Endothelial cell of umbilical vein (primary cell): Measurements from ENCODE around the gene CBFA2T3. TPM values are rescaled to one million over a fixed set of nuclear protein-coding genes. Genes with fewer than 3 reads are reported as not detected.

Experiments
- BruUV-seq: library from RNA; stranded (reverse); fragments of 400-500 nt; replicated peaks from 2 replicates; lab custom pipeline; 2021; lab: Mats Ljungman, UMichigan
- CTCF ChIA-PET: fragments of 300-600, 350-600 bp; sonication (Branson Sonifier 250); formaldehyde crosslinking; loops from one replicate; lab custom pipeline; 2021; ENCODE audit warnings: antibody characterized with exemption, inconsistent platforms; lab: Charles Lee
- POLR2A ChIA-PET: fragments of 300-600, 350-600 bp; sonication (Branson Sonifier 250); formaldehyde crosslinking; loops from one replicate; lab custom pipeline; 2021; ENCODE audit warnings: antibody characterized with exemption, inconsistent platforms; lab: Charles Lee
- DNase-seq: peaks from one replicate; pipeline ENCODE4 v3.0.0-alpha.2; 2011; ENCODE audit warnings: low read depth, low spot score
- FAIRE-seq: peaks from 2 replicates; lab custom pipeline; 2011; peaks lifted over from hg19 to GRCh38; lab: Jason Lieb, UNC
- H2AFZ ChIP-seq: 2 replicates; pipeline ENCODE4 v1.6.0; 2012; ENCODE audit warnings: low read depth, low read length, control low read depth, inconsistent platforms
- H3K27ac ChIP-seq: 2 replicates; pipeline ENCODE4 v1.5.1; 2011; ENCODE audit warnings: low read depth, mild to moderate bottlenecking, control low read depth, low read length, moderate library complexity; ENCODE audit not compliant: insufficient read depth
- H3K27me3 ChIP-seq, 2 experiments: 2 replicates each; pipeline versions ENCODE4 v1.6.0 to v1.6.1; 2011; ENCODE audit warnings: low read length in 2 of 2, mixed read lengths in 1 of 2; ENCODE audit not compliant: control insufficient read depth in 2 of 2, insufficient read depth in 2 of 2
- H3K36me3 ChIP-seq, 2 experiments: 2 replicates in 1 of 2; 3 replicates in 1 of 2; pipeline ENCODE4 v1.5.1; 2011; ENCODE audit warnings: low read length in 2 of 2, mild to moderate bottlenecking in 1 of 2, moderate library complexity in 1 of 2; ENCODE audit not compliant: control insufficient read depth in 2 of 2, insufficient read depth in 2 of 2; ENCODE audit errors: extremely low read depth in 1 of 2
- H3K4me1 ChIP-seq: 3 replicates; pipeline ENCODE4 v1.5.1; 2011; ENCODE audit warnings: mild to moderate bottlenecking, low read length; ENCODE audit not compliant: control insufficient read depth, insufficient read depth; ENCODE audit errors: extremely low read depth
- H3K4me2 ChIP-seq: 2 replicates; pipeline ENCODE4 v1.6.1; 2011; ENCODE audit warnings: low read length, control low read depth, mixed read lengths; ENCODE audit not compliant: insufficient read depth
- H3K4me3 ChIP-seq, 3 experiments: fragments of 200-600 bp in 1 of 3; sonication (generic), shearing (Covaris generic) in 1 of 3; replicated peaks in 1 of 3; 2 replicates each; pipeline ENCODE4 v1.5.1; 2011 to 2016; ENCODE audit warnings: control low read depth in 3 of 3, low read length in 3 of 3, mild to moderate bottlenecking in 2 of 3, inconsistent platforms in 1 of 3, low read depth in 1 of 3, moderate library complexity in 1 of 3; ENCODE audit not compliant: insufficient read depth in 1 of 3
- H3K79me2 ChIP-seq: 2 replicates; pipeline ENCODE4 v1.6.0; 2012; ENCODE audit warnings: low read length, inconsistent platforms; ENCODE audit not compliant: control insufficient read depth, insufficient read depth
- H3K9ac ChIP-seq: replicated peaks from 2 replicates; pipeline ENCODE3; 2011; ENCODE audit warnings: low read length, control low read depth; ENCODE audit not compliant: insufficient read depth; ENCODE audit errors: extremely low read depth
- H3K9me1 ChIP-seq: replicated peaks from 3 replicates; pipeline ENCODE4 v1.6.0; 2011; ENCODE audit warnings: mild to moderate bottlenecking, low read length; ENCODE audit not compliant: control insufficient read depth, insufficient read depth; ENCODE audit errors: extremely low read depth
- H3K9me3 ChIP-seq: replicated peaks from 2 replicates; pipeline ENCODE4 v1.5.1; 2012; ENCODE audit warnings: low read length, inconsistent platforms; ENCODE audit not compliant: control insufficient read depth, insufficient read depth
- H4K20me1 ChIP-seq: replicated peaks from 2 replicates; pipeline ENCODE3; 2011; ENCODE audit warnings: mild to moderate bottlenecking, low read length; ENCODE audit not compliant: control insufficient read depth, insufficient read depth; ENCODE audit errors: extremely low read depth
- CTCF ChIP-seq, 2 donors: IDR thresholded peaks; 1 replicate in 1 of 2; 2 replicates in 1 of 2; pipeline ENCODE4 v1.5.1; 2011; ENCODE audit warnings: low read length in 2 of 2, mild to moderate bottlenecking in 2 of 2, moderate library complexity in 2 of 2, control low read depth in 1 of 2, inconsistent platforms in 1 of 2, low read depth in 1 of 2; ENCODE audit not compliant: insufficient read depth in 1 of 2; ENCODE audit errors: extremely low read depth in 1 of 2
- EZH2 ChIP-seq: IDR thresholded peaks from 2 replicates; pipeline ENCODE4 v1.6.1; 2012; ENCODE audit warnings: borderline replicate concordance, low read depth, mild to moderate bottlenecking, moderate library complexity, low read length, inconsistent platforms; ENCODE audit not compliant: severe bottlenecking
- FOS ChIP-seq: IDR thresholded peaks from 2 replicates; pipeline ENCODE4 v1.6.1; 2011; ENCODE audit warnings: mild to moderate bottlenecking, low read length, moderate library complexity, borderline replicate concordance; ENCODE audit not compliant: insufficient read depth
- GATA2 ChIP-seq: IDR thresholded peaks from 2 replicates; pipeline ENCODE4 v1.7.0; 2011; ENCODE audit warnings: low read depth, mild to moderate bottlenecking, moderate library complexity, mixed read lengths, low read length; ENCODE audit not compliant: insufficient read length, insufficient read depth
- JUN ChIP-seq: IDR thresholded peaks from 2 replicates; pipeline ENCODE4 v1.6.1; 2011; ENCODE audit warnings: borderline replicate concordance, low read depth; ENCODE audit not compliant: insufficient read length, insufficient read depth
- MAX ChIP-seq: IDR thresholded peaks from 2 replicates; pipeline ENCODE4 v1.6.1; 2011; ENCODE audit not compliant: insufficient read depth, insufficient read length
- MYC ChIP-seq: IDR thresholded peaks from one replicate; pipeline ENCODE4 v1.6.1; 2011; ENCODE audit warnings: mild to moderate bottlenecking, low read depth, low read length
- POLR2A ChIP-seq: IDR thresholded peaks from 2 replicates; pipeline ENCODE4 v1.6.1; 2012; ENCODE audit warnings: low read depth, mild to moderate bottlenecking, control low read depth, low read length
- POLR2AphosphoS5 ChIP-seq: IDR thresholded peaks from 2 replicates; pipeline ENCODE4 v1.6.1; 2012; ENCODE audit warnings: low read depth, mild to moderate bottlenecking, control low read depth, low read length, moderate library complexity; ENCODE audit not compliant: insufficient read depth
- dilution Hi-C: fragments of 300-500 bp; cut with MboI; formaldehyde crosslinking; loops from one replicate; pipeline ENCODE4 v1.15.0; 2019; ENCODE audit warnings: low sequenced_read_pairs; ENCODE audit not compliant: extremely low pct_ligation_motif_present
- intact Hi-C: fragments of 100-400 bp; cut with micrococcal nuclease; formaldehyde crosslinking; loops from one replicate; pipeline ENCODE4 v1.10.0; 2022
- polyA plus RNA-seq, 4 experiments: library from polyadenylated mRNA; depleted of rRNA in 3 of 4; stranded (reverse) in 3 of 4; unstranded in 1 of 4; fragments of >200 nt; gene quantifications; 2 replicates each; pipeline versions ENCODE4 v1.2.1 to v1.2.3, GENCODE V29; 2011 to 2012; ENCODE audit warnings: missing spikeins in 1 of 4
- total RNA-seq: library from RNA; stranded (reverse); gene quantifications from 2 replicates; pipeline ENCODE4 v1.2.3, GENCODE V29; 2021

Gene CBFA2T3
- total and polyA plus RNA-seq, 2 donors (not counting 3 experiments of a cell fraction or from before 2014, with no cell fraction given), result not detected

- Histone ChIP-seq H3K27ac (no peak overlapping the region), H3K4me1 (no peaks in the 10 kb centered on the region), H3K9ac (no peak overlapping the region), H4K20me1 (no peaks in the 10 kb centered on the region), H2AFZ (no peak overlapping the region), H3K9me3 (no peaks in the 10 kb centered on the region), H3K27me3 (no peaks in the 10 kb centered on the region), H3K9me1 (no peaks in the 10 kb centered on the region), H3K36me3 (no peaks in the 10 kb centered on the region), H3K79me2 (no peaks in the 10 kb centered on the region), H3K4me3 (no peak overlapping the region), H3K4me2 (no peak overlapping the region)
- ChIA-PET CTCF (no interaction called here), POLR2A (no interaction called here)
- no TSS peak for BruUV-seq
- dilution Hi-C loops, result loop anchor here (25.0 kb wide), 1 partner anchor 170 kb away; no protein-coding TSS in a partner anchor
- FAIRE-seq (no peak), DNase-seq (no peak)
- TF ChIP-seq POLR2A (no peak), EZH2 (no peak), MYC (no peak), POLR2AphosphoS5 (no peak), MAX (no peak), GATA2 (no peak), CTCF (IDR thresholded peaks at IDR 0.05; ENCODE audit: extremely low read depth in 1 of 2, insufficient read depth in 1 of 2, low read depth in 1 of 2, low read length in 2 of 2) (no peak), FOS (no peak), JUN (no peak)
- intact Hi-C loops, result no loop called here
Observed at GRCh38 chr16:88966986-88967829, 9.8 kb downstream of the CBFA2T3 start.
